Lower leg skin (tissue), 4 donors: ENCODE results near the gene TRAPPC12. TPM values are rescaled to one million over a fixed set of nuclear protein-coding genes. Genes with fewer than 3 reads are reported as not detected.
"Not testable (repeated sequence)": the region's sequence is repeated elsewhere in the genome, so short reads cannot be mapped to it uniquely, and the experiment has no call there.

Experiments
- DNase-seq, 2 donors: peaks; one replicate each; pipeline ENCODE4 v3.0.0-alpha.2; 2019; ENCODE audit warnings: low spot score in 2 of 2
- H3K4me3 ChIP-seq: fragments of 200-600 bp; sonication (generic); 2 replicates; pipeline ENCODE4 v1.5.1; 2017; ENCODE audit warnings: mild to moderate bottlenecking, low read depth; ENCODE audit not compliant: poor library complexity, severe bottlenecking
- POLR2A ChIP-seq, 2 donors: fragments of 450-650 bp; IDR thresholded peaks; one replicate each; pipeline ENCODE4 v1.6.1; 2016 to 2017; ENCODE audit warnings: antibody characterized with exemption in 2 of 2, mild to moderate bottlenecking in 1 of 2, moderate library complexity in 1 of 2
- WGBS, 2 donors: methylation state at CpG; one replicate each; pipeline ENCODE4 v1.1.5; 2018; 5-methylcytosine and 5-hydroxymethylcytosine counted together
- intact Hi-C: fragments of 100-400 bp; cut with DNase I; formaldehyde crosslinking; loops from one replicate; pipeline ENCODE4 v1.15.0; 2023; ENCODE audit warnings: low total_unique reads
- total RNA-seq, 4 donors: library from RNA; depleted of rRNA; stranded (reverse); fragments of >200 nt; gene quantifications; one replicate each; pipeline ENCODE4 v1.1.0, GENCODE V29; 2016
- TF ChIP-seq, protein P1 (sequence below), 3 donors: fragments of 450-650 bp; IDR thresholded peaks; one replicate each; pipeline ENCODE4 v1.5.1; 2016; ENCODE audit warnings: antibody characterized with exemption in 3 of 3, mild to moderate bottlenecking in 3 of 3, moderate library complexity in 2 of 3

Gene TRAPPC12
- total RNA-seq, 4 donors from 2014 or later: 79.4 to 139 (median 121) TPM

GRCh38 chr2:3357926-3358325 lies 21.6 kb upstream of the TRAPPC12 start:
- WGBS, 2 donors: 93 to 94% methylated on average over 8 of the region's 8 CpGs
- H3K4me3 ChIP-seq: no peak overlapping the region
- no peak for DNase-seq
- intact Hi-C loops: no loop called here
- TF ChIP-seq POLR2A (IDR thresholded peaks at IDR 0.05): no peak
- TF ChIP-seq, protein P1, sequence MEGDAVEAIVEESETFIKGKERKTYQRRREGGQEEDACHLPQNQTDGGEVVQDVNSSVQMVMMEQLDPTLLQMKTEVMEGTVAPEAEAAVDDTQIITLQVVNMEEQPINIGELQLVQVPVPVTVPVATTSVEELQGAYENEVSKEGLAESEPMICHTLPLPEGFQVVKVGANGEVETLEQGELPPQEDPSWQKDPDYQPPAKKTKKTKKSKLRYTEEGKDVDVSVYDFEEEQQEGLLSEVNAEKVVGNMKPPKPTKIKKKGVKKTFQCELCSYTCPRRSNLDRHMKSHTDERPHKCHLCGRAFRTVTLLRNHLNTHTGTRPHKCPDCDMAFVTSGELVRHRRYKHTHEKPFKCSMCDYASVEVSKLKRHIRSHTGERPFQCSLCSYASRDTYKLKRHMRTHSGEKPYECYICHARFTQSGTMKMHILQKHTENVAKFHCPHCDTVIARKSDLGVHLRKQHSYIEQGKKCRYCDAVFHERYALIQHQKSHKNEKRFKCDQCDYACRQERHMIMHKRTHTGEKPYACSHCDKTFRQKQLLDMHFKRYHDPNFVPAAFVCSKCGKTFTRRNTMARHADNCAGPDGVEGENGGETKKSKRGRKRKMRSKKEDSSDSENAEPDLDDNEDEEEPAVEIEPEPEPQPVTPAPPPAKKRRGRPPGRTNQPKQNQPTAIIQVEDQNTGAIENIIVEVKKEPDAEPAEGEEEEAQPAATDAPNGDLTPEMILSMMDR (IDR thresholded peaks at IDR 0.05): no peak

- WGBS, 2 donors: 88 to 95% methylated on average over 17 of the region's 17 CpGs
- peak in 1 of 2 donors; percentile 2 for DNase-seq
- intact Hi-C loops: no loop called here
- no peak overlapping the region for H3K4me3 ChIP-seq
- TF ChIP-seq, protein P1 (IDR thresholded peaks at IDR 0.05): no peak
- TF ChIP-seq POLR2A (IDR thresholded peaks at IDR 0.05): no peak
These were observed 17.7 kb upstream of the TRAPPC12 start for GRCh38 chr2:3361518-3362389.

DNA sequence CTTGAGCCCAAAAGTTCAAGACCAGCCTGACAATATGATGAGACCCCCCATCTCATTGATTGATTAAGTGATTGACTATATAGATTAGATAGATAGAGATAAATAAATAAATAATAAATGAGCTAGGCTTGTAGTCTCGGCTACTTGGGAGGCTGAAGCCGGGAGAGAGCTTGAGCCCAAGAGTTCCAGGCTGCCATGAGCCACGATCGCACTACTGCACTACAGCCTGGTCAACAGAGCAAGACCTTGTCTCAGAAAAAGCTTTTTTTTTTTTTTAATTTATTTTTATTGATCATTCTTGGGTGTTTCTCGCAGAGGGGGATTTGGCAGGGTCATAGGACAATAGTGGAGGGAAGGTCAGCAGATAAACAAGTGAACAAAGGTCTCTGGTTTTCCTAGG lies 14.3 kb upstream of the TRAPPC12 start:
- no peak overlapping the region for H3K4me3 ChIP-seq
- no peak for DNase-seq
- intact Hi-C loops: no loop called here
- 93 to 96% methylated on average over 5 of the region's 5 CpGs for WGBS, 2 donors
- TF ChIP-seq, protein P1 (IDR thresholded peaks at IDR 0.05): no peak
- TF ChIP-seq POLR2A (IDR thresholded peaks at IDR 0.05): no peak

DNA sequence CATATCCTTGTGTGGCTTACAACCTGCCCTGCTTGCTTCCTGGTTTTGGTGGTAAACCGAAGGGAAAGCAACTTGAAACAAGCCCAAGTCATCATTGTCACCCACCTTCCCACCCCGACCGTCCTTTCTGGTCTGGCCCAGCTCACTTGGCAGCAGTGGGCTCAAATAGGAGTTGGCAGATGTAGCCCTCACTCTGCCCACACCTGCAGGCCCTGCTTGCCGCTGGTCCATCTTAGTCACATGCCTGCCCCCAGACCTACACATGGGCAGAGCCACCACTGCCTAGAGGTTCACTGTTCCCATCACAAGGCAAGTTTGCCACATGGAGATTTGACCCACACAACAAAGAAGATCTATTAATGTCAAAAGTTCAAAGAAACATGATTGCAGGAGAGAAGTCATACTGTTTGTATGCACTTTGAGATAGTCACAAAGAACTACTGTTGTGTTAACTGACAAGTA lies 11.2 kb upstream of the TRAPPC12 start:
- DNase-seq: no peak
- intact Hi-C loops: no loop called here
- WGBS, 2 donors: 95 to 100% methylated on average over 4 of the region's 4 CpGs
- TF ChIP-seq, protein P1 (IDR thresholded peaks at IDR 0.05): no peak
- no peak for TF ChIP-seq POLR2A (IDR thresholded peaks at IDR 0.05)
- H3K4me3 ChIP-seq: no peak overlapping the region

- WGBS, 2 donors: 92 to 96% methylated on average over 31 to 33 of the region's 34 CpGs
- intact Hi-C loops, H3K4me3 ChIP-seq, DNase-seq: not testable (repeated sequence)
These were observed 9.9 kb upstream of the TRAPPC12 start for GRCh38 chr2:3369340-3370181.

DNA sequence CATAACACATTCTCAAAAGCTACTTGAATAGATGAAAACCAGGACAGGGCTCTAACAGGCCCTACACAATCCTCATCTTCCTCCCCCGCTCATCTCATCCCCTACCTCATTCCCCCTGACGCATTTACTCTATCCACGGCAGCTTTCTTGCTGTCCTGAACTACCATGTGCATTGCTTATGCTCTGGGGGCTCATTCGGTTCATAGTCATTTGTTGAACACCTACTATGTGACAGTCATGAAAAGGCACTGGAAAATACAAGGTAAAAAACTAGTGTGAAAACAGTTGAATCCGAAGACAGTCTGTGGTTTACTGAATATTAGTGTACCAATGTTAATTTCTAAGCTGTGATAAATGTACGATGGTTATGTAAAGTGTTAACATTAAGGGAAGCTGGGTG lies 2.7 kb upstream of the TRAPPC12 start:
- intact Hi-C loops: no loop called here
- 69 to 72% methylated on average over 6 of the region's 6 CpGs for WGBS, 2 donors
- peak overlapping the region; percentile 2 for H3K4me3 ChIP-seq
- TF ChIP-seq, protein P1 (IDR thresholded peaks at IDR 0.05): no peak
- TF ChIP-seq POLR2A (IDR thresholded peaks at IDR 0.05): no peak
- peak in 1 of 2 donors; percentile 12 for DNase-seq
